OCI-LY7 (cell line): ENCODE data around the gene ARL10.

Experiments
- EZH2phosphoT487 ChIP-seq: fragments of 200-600 bp; sonication (generic); IDR thresholded peaks from 2 replicates; pipeline ENCODE4 v1.6.1; 2018; ENCODE audit warnings: low read depth, borderline replicate concordance, mild to moderate bottlenecking, mixed run types, antibody characterized with exemption, low read length, moderate library complexity, mixed read lengths
- TF ChIP-seq, protein P1 (sequence below): fragments of 200-600 bp; sonication (generic); conservative IDR thresholded peaks from 2 replicates; pipeline ENCODE4 v1.5.1; 2014; ENCODE audit warnings: mild to moderate bottlenecking, antibody characterized with exemption, low read length, moderate library complexity, mixed read lengths

DNA sequence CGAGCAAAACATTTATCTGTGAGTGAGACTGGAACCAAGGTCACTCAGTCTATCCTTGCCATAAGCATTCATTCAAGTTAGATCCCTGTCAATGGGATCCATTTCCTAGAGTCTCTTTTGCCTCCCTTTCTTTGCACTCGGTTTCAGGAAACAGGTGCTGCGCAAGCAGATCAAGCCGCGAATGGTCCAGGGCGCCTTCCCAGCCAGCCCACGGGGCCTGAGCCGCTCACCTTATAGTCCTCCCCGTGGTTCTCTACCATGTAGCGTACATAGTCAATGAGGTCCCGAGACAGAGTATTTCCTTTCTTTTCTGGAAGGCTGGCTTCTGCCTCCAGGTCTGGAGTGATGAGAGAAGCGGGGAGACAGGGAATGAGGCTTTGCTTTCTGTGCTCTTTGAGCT lies 19.7 kb downstream of the ARL10 start:
- TF ChIP-seq, protein P1, sequence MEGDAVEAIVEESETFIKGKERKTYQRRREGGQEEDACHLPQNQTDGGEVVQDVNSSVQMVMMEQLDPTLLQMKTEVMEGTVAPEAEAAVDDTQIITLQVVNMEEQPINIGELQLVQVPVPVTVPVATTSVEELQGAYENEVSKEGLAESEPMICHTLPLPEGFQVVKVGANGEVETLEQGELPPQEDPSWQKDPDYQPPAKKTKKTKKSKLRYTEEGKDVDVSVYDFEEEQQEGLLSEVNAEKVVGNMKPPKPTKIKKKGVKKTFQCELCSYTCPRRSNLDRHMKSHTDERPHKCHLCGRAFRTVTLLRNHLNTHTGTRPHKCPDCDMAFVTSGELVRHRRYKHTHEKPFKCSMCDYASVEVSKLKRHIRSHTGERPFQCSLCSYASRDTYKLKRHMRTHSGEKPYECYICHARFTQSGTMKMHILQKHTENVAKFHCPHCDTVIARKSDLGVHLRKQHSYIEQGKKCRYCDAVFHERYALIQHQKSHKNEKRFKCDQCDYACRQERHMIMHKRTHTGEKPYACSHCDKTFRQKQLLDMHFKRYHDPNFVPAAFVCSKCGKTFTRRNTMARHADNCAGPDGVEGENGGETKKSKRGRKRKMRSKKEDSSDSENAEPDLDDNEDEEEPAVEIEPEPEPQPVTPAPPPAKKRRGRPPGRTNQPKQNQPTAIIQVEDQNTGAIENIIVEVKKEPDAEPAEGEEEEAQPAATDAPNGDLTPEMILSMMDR, result no peak
- no peak for TF ChIP-seq EZH2phosphoT487
